Esophagus squamous epithelium (tissue), 5 donors: ENCODE results near the gene WFS1. TPM values are rescaled to one million over a fixed set of nuclear protein-coding genes. Genes with fewer than 3 reads are reported as not detected.

ENCODE experiments used
- DNase-seq: peaks from one replicate; lab custom pipeline; 2025; lab: John Stamatoyannopoulos, UW
- H3K27ac ChIP-seq, 4 donors: fragments of 200-600 bp; sonication (generic); one replicate each; pipeline ENCODE4 v1.5.1; 2016 to 2019; ENCODE audit warnings: mild to moderate bottlenecking in 1 of 4
- H3K27me3 ChIP-seq, 4 donors: fragments of 200-600 bp; sonication (generic); 1 replicate in 3 of 4; 2 replicates in 1 of 4; pipeline versions ENCODE4 v1.5.1 to v1.6.0; 2017 to 2021; ENCODE audit warnings: antibody characterized with exemption in 1 of 4
- H3K36me3 ChIP-seq, 3 donors: fragments of 200-600 bp; sonication (generic); one replicate each; pipeline ENCODE4 v1.5.1; 2016 to 2019
- H3K4me1 ChIP-seq, 3 donors: fragments of 200-600 bp; sonication (generic); one replicate each; pipeline ENCODE4 v1.5.1; 2017 to 2019
- H3K4me3 ChIP-seq, 4 donors: fragments of 200-600 bp; sonication (generic); 1 replicate in 3 of 4; 2 replicates in 1 of 4; pipeline ENCODE4 v1.5.1; 2016 to 2019; ENCODE audit warnings: mild to moderate bottlenecking in 2 of 4, moderate library complexity in 1 of 4
- H3K9me3 ChIP-seq, 3 donors: fragments of 200-600 bp; sonication (generic); one replicate each; pipeline ENCODE4 v1.5.1; 2016 to 2019
- CTCF ChIP-seq, 6 experiments: fragments of 450-650 bp in 4 of 6; fragments of 200-600 bp in 2 of 6; sonication (generic) in 2 of 6; IDR thresholded peaks; one replicate each; pipeline ENCODE4 v1.5.1; 2016 to 2019; ENCODE audit warnings: antibody characterized with exemption in 6 of 6, mild to moderate bottlenecking in 4 of 6, moderate library complexity in 4 of 6
- POLR2A ChIP-seq, 4 donors: fragments of 450-650 bp; IDR thresholded peaks; one replicate each; pipeline ENCODE4 v1.6.1; 2017; ENCODE audit warnings: antibody characterized with exemption in 4 of 4, mild to moderate bottlenecking in 4 of 4, moderate library complexity in 3 of 4
- WGBS, 2 donors: methylation state at CpG; one replicate each; pipeline ENCODE4 v1.1.5; 2018; 5-methylcytosine and 5-hydroxymethylcytosine counted together
- intact Hi-C: fragments of 100-400 bp; cut with DNase I; formaldehyde crosslinking; loops from one replicate; pipeline ENCODE4 v1.15.0; 2022
- total RNA-seq, 4 donors: library from RNA; depleted of rRNA; stranded (reverse); fragments of >200 nt; gene quantifications; one replicate each; pipeline ENCODE4 v1.1.0, GENCODE V29; 2016
- donor health status: DM: yes; HTN: yes; CAD: no.

WFS1 gene
- total RNA-seq, 4 donors from 2014 or later = 6.5 to 20.4 (median 9.6) TPM

GRCh38 chr4:6290769-6291547 is 21.3 kb downstream of the WFS1 start:
- Histone ChIP-seq H3K27ac (no peak overlapping the region), H3K4me1 (no peaks in the 10 kb centered on the region), H3K9me3 (no peaks in the 10 kb centered on the region), H3K4me3 (no peak overlapping the region), H3K27me3 (no peaks in the 10 kb centered on the region), H3K36me3 (peaks cover 4 to 96% (median 11%) of the 10 kb centered on the region in 3 donors)
- 85 to 91% methylated on average over 12 to 13 of the region's 25 CpGs for WGBS, 2 donors
- no peak for DNase-seq
- intact Hi-C loops = no loop called here
- no peak for TF ChIP-seq POLR2A (IDR thresholded peaks at IDR 0.05)
- no peak for TF ChIP-seq CTCF (IDR thresholded peaks at IDR 0.05)

- DNase-seq = no peak
- Histone ChIP-seq H3K36me3 (peaks cover 4 to 93% (median 8%) of the 10 kb centered on the region in 3 donors), H3K4me3 (no peak overlapping the region), H3K27me3 (no peaks in the 10 kb centered on the region), H3K4me1 (no peaks in the 10 kb centered on the region), H3K9me3 (no peaks in the 10 kb centered on the region), H3K27ac (no peak overlapping the region)
- TF ChIP-seq CTCF (IDR thresholded peaks at IDR 0.05) (no peak), POLR2A (IDR thresholded peaks at IDR 0.05) (no peak)
- intact Hi-C loops = no loop called here
- 81 to 83% methylated on average over 7 to 10 of the region's 21 CpGs for WGBS, 2 donors
These were observed 22.2 kb downstream of the WFS1 start for GRCh38 chr4:6291784-6292297.

- TF ChIP-seq POLR2A (IDR thresholded peaks at IDR 0.05) = no peak
- no peak for TF ChIP-seq CTCF (IDR thresholded peaks at IDR 0.05)
- Histone ChIP-seq H3K9me3 (no peaks in the 10 kb centered on the region), H3K36me3 (peaks cover 4 to 86% (median 7%) of the 10 kb centered on the region in 3 donors), H3K4me3 (no peak overlapping the region), H3K27me3 (no peaks in the 10 kb centered on the region), H3K27ac (no peak overlapping the region), H3K4me1 (no peaks in the 10 kb centered on the region)
- intact Hi-C loops = no loop called here
- WGBS, 2 donors = 58 to 70% methylated on average over 10 of the region's 13 CpGs
- no peak for DNase-seq
These were observed 22.9 kb downstream of the WFS1 start for GRCh38 chr4:6292376-6293096.

GRCh38 chr4:6293097-6293445 is 23.4 kb downstream of the WFS1 start:
- intact Hi-C loops = no loop called here
- Histone ChIP-seq H3K4me1 (no peaks in the 10 kb centered on the region), H3K4me3 (no peak overlapping the region), H3K27me3 (no peaks in the 10 kb centered on the region), H3K36me3 (peaks cover 4 to 81% (median 7%) of the 10 kb centered on the region in 3 donors), H3K9me3 (no peaks in the 10 kb centered on the region), H3K27ac (no peak overlapping the region)
- no peak for DNase-seq
- no peak for TF ChIP-seq CTCF (IDR thresholded peaks at IDR 0.05)
- no peak for TF ChIP-seq POLR2A (IDR thresholded peaks at IDR 0.05)
- 82 to 86% methylated on average over 4 to 5 of the region's 8 CpGs for WGBS, 2 donors

- DNase-seq = no peak
- TF ChIP-seq POLR2A (IDR thresholded peaks at IDR 0.05) (no peak), CTCF (IDR thresholded peaks at IDR 0.05) (no peak)
- Histone ChIP-seq H3K27me3 (no peaks in the 10 kb centered on the region), H3K36me3 (peaks cover 4 to 75% (median 7%) of the 10 kb centered on the region in 3 donors), H3K4me1 (peaks cover 0 to 5% (median 0%) of the 10 kb centered on the region in 3 donors), H3K9me3 (no peaks in the 10 kb centered on the region), H3K4me3 (no peak overlapping the region), H3K27ac (no peak overlapping the region)
- 85 to 100% methylated on average over 1 to 8 of the region's 8 CpGs for WGBS, 2 donors
- intact Hi-C loops = no loop called here
These were observed 24.0 kb downstream of the WFS1 start for GRCh38 chr4:6293661-6294060.
